DND-41 (cell line): ENCODE results near the gene WNT5B.

Experiments used
- EZH2 ChIP-seq: IDR thresholded peaks from 3 replicates; pipeline ENCODE4 v1.6.1; 2012; ENCODE audit warnings: borderline replicate concordance, low read depth, mild to moderate bottlenecking, moderate library complexity, low read length, inconsistent platforms; ENCODE audit not compliant: severe bottlenecking
- TF ChIP-seq, protein P1 (sequence below): IDR thresholded peaks from 2 replicates; pipeline ENCODE4 v1.5.1; 2012; ENCODE audit warnings: borderline replicate concordance, low read length, moderate library complexity, mild to moderate bottlenecking; ENCODE audit not compliant: poor library complexity, severe bottlenecking; ENCODE audit errors: extremely low read depth

DNA sequence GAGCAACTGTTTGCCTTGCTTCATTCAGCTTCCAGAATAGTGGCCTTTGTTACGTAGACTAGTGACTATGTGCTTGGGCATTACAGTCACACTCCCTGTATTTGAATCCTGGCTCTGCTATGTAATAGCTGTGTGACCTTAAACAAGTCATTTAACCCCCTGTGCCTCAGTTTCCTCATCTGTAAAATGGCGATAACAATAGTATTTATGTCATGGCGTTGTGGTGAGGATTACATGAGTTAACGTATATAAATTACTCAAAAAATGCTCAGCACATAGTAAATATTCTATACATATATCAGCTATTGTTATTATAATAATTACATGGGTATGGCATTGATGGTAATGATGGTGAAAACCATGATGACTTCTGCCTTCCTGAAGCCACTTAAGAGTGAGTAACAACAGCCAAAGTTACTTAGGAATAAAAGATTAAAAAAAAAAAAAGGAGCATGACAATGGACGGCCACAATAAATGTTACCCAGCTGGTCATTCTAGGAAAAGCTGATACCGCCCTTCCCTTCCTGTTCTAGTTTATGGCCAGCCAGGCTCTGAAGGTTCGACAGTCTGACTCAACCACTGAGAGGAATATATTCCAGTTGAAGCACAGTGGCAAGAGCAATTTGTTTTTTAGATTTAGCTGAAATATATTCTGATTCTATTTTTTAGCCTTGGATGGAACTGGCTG is 51.9 kb downstream of the WNT5B start:
- TF ChIP-seq, protein P1, sequence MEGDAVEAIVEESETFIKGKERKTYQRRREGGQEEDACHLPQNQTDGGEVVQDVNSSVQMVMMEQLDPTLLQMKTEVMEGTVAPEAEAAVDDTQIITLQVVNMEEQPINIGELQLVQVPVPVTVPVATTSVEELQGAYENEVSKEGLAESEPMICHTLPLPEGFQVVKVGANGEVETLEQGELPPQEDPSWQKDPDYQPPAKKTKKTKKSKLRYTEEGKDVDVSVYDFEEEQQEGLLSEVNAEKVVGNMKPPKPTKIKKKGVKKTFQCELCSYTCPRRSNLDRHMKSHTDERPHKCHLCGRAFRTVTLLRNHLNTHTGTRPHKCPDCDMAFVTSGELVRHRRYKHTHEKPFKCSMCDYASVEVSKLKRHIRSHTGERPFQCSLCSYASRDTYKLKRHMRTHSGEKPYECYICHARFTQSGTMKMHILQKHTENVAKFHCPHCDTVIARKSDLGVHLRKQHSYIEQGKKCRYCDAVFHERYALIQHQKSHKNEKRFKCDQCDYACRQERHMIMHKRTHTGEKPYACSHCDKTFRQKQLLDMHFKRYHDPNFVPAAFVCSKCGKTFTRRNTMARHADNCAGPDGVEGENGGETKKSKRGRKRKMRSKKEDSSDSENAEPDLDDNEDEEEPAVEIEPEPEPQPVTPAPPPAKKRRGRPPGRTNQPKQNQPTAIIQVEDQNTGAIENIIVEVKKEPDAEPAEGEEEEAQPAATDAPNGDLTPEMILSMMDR = no peak
- no peak for TF ChIP-seq EZH2
